Thoracic aorta (tissue), 2 donors: ENCODE data around the gene CTNNBIP1. TPM values are rescaled to one million over a fixed set of nuclear protein-coding genes. Genes with fewer than 3 reads are reported as not detected.

ENCODE experiments used
- ATAC-seq: fragments of 150-250 bp; one replicate; pipeline ENCODE4 v1.8.0; 2017; ENCODE audit warnings: low read depth; ENCODE audit not compliant: insufficient number of reproducible peaks, low FRiP score
- DNase-seq: peaks from one replicate; pipeline ENCODE4 v3.0.0-alpha.2; 2020; ENCODE audit warnings: low spot score
- H3K27ac ChIP-seq, 2 donors: fragments of 200-600 bp; sonication (generic); 1 replicate in 1 of 2; 2 replicates in 1 of 2; pipeline ENCODE4 v1.5.1; 2016; ENCODE audit warnings: mild to moderate bottlenecking in 2 of 2, moderate library complexity in 2 of 2
- H3K27me3 ChIP-seq: fragments of 200-600 bp; sonication (generic); replicated peaks from 2 replicates; pipeline ENCODE4 v1.6.0; 2016; ENCODE audit warnings: mild to moderate bottlenecking; ENCODE audit not compliant: insufficient read depth
- H3K36me3 ChIP-seq: fragments of 200-600 bp; sonication (generic); one replicate; pipeline ENCODE4 v1.5.1; 2016
- H3K4me1 ChIP-seq, 2 donors: fragments of 200-600 bp; sonication (generic); 1 replicate in 1 of 2; 2 replicates in 1 of 2; pipeline versions ENCODE4 v1.5.1 to v1.6.0; 2016; ENCODE audit warnings: low read depth in 2 of 2, mild to moderate bottlenecking in 1 of 2; ENCODE audit not compliant: control insufficient read depth in 1 of 2
- H3K4me3 ChIP-seq: fragments of 200-600 bp; sonication (generic); 2 replicates; pipeline ENCODE4 v1.5.1; 2016; ENCODE audit warnings: mild to moderate bottlenecking
- H3K9me3 ChIP-seq: fragments of 200-600 bp; sonication (generic); 2 replicates; pipeline ENCODE4 v1.5.1; 2016
- CTCF ChIP-seq: fragments of 200-600 bp; sonication (generic); IDR thresholded peaks from one replicate; pipeline ENCODE4 v1.5.1; 2019; ENCODE audit warnings: antibody characterized with exemption
- total RNA-seq, 2 donors: library from RNA; depleted of rRNA; stranded (reverse); fragments of >200 nt; gene quantifications; one replicate each; pipeline versions ENCODE4 v1.1.0 to v1.2.3, GENCODE V29; 2016

The CTNNBIP1 gene
- total RNA-seq, 2 donors from 2014 or later, result 13.4 to 22.3 TPM

- no peak for TF ChIP-seq CTCF
- DNase-seq (no peak), ATAC-seq (no peak)
- H3K36me3 ChIP-seq, result peaks cover 14% of the 10 kb centered on the region
- no peaks in the 10 kb centered on the region for H3K27me3 ChIP-seq
- H3K4me3 ChIP-seq, result no peak overlapping the region
- peaks cover 0 to 11% of the 10 kb centered on the region in 2 donors for H3K4me1 ChIP-seq
- H3K9me3 ChIP-seq, result peaks cover 4% of the 10 kb centered on the region
- H3K27ac ChIP-seq, result no peak overlapping the region
These were observed 60.2 kb downstream of the CTNNBIP1 start for GRCh38 chr1:9849691-9850441.

- TF ChIP-seq CTCF, result no peak
- H3K27ac ChIP-seq, result no peak overlapping the region
- ATAC-seq, result no peak
These were observed 62.0 kb downstream of the CTNNBIP1 start for GRCh38 chr1:9848022-9848421.

GRCh38 chr1:9847269-9847668 lies 62.8 kb downstream of the CTNNBIP1 start:
- Histone ChIP-seq H3K36me3 (peaks cover 8% of the 10 kb centered on the region), H3K4me3 (no peak overlapping the region), H3K27me3 (no peaks in the 10 kb centered on the region), H3K4me1 (peaks cover 6 to 30% of the 10 kb centered on the region in 2 donors), H3K27ac (no peak overlapping the region), H3K9me3 (no peaks in the 10 kb centered on the region)
- no peak for DNase-seq
- TF ChIP-seq CTCF, result no peak
- no peak for ATAC-seq

More at GRCh38 chr1:9848022-9848421, 62.0 kb downstream of the CTNNBIP1 start:
- Histone ChIP-seq H3K36me3 (peaks cover 8% of the 10 kb centered on the region), H3K4me1 (peaks cover 4 to 29% of the 10 kb centered on the region in 2 donors), H3K27me3 (no peaks in the 10 kb centered on the region), H3K9me3 (no peaks in the 10 kb centered on the region), H3K4me3 (no peak overlapping the region)
- DNase-seq, result no peak

- Histone ChIP-seq H3K27me3 (no peaks in the 10 kb centered on the region), H3K9me3 (no peaks in the 10 kb centered on the region), H3K27ac (no peak overlapping the region), H3K36me3 (peaks cover 8% of the 10 kb centered on the region), H3K4me1 (peaks cover 6 to 26% of the 10 kb centered on the region in 2 donors), H3K4me3 (no peak overlapping the region)
- ATAC-seq (no peak), DNase-seq (no peak)
- TF ChIP-seq CTCF, result no peak
These were observed 63.4 kb downstream of the CTNNBIP1 start for GRCh38 chr1:9846611-9847171.

GRCh38 chr1:9845914-9846313 lies 64.2 kb downstream of the CTNNBIP1 start:
- TF ChIP-seq CTCF, result no peak
- H3K27ac ChIP-seq, result no peak overlapping the region
- DNase-seq, result no peak

More at GRCh38 chr1:9845914-9846313, 64.2 kb downstream of the CTNNBIP1 start:
- H3K9me3 ChIP-seq, result no peaks in the 10 kb centered on the region
- H3K4me3 ChIP-seq, result no peak overlapping the region
- H3K27me3 ChIP-seq, result no peaks in the 10 kb centered on the region
- H3K36me3 ChIP-seq, result peaks cover 8% of the 10 kb centered on the region
- no peak for ATAC-seq
- H3K4me1 ChIP-seq, result peaks cover 6 to 26% of the 10 kb centered on the region in 2 donors
